Stimulated activated CD8-positive, alpha-beta memory T cell treated with anti-CD3 and anti-CD28 coated beads, Interleukin-4, amount 100 ng/mL, for 48 hours (primary cell): Measurements from ENCODE around the gene GNPDA1.

Source experiments
- DNase-seq: peaks from one replicate; pipeline ENCODE4 v3.0.0-alpha.2; 2020

The GNPDA1 gene

DNA sequence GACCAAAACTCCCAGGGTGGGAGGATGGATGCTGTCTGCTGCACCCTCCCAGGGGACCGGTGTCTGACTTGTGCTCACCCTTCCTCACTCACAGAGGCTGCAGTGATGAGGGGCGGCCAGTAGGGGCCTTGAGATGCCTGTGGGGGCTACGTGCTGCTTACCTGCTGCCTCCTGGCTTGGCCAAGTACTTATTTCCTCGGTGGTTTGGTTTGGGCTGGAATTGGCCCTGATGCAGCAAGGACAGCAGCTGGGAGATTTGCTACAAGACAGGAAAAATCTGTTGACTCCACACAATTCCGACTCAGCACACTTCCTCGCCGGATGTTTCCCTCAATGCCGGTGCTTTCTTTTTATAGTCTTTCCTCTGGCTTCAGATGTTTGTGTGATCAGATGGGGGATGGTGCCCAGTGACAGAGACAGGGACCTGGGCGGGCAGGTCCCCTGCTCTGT is 61.5 kb downstream of the GNPDA1 start:
- DNase-seq: peak; percentile 60
